HAP-1 (cell line): Measurements from ENCODE around the gene NIN.
A peak's percentile ranks its signal among the peaks of the same experiment; 100 is the strongest.

Experiments used
- DNase-seq, 2 experiments: peaks; one replicate each; pipeline ENCODE4 v3.0.0-alpha.2; 2016 to 2020; ENCODE audit warnings: low spot score in 2 of 2
- H3K27me3 ChIP-seq: fragments of 250-450 bp; sonication (Bioruptor Pico); 2 replicates; pipeline ENCODE4 v1.5.1; 2020; ENCODE audit warnings: low read depth, mild to moderate bottlenecking, moderate library complexity
- H3K36me3 ChIP-seq: fragments of 250-450 bp; sonication (Bioruptor Pico); replicated peaks from 2 replicates; pipeline ENCODE4 v1.5.1; 2020; ENCODE audit warnings: mild to moderate bottlenecking
- H3K4me1 ChIP-seq: fragments of 250-450 bp; sonication (Bioruptor Pico); 2 replicates; pipeline ENCODE4 v1.5.1; 2020; ENCODE audit warnings: mild to moderate bottlenecking
- H3K4me3 ChIP-seq: fragments of 250-450 bp; sonication (Bioruptor Pico); 2 replicates; pipeline ENCODE4 v1.5.1; 2020; ENCODE audit warnings: mild to moderate bottlenecking, moderate library complexity
- H3K9me3 ChIP-seq: fragments of 250-450 bp; sonication (Bioruptor Pico); 2 replicates; pipeline ENCODE4 v1.5.1; 2020; ENCODE audit warnings: mild to moderate bottlenecking, moderate library complexity
- in situ Hi-C: fragments of 300-500 bp; cut with MboI; formaldehyde crosslinking; loops from 3 replicates; pipeline ENCODE4 v1.14.3; 2020; ENCODE audit warnings: low sequenced_read_pairs, inconsistent platforms, mixed read lengths

The NIN gene

DNA sequence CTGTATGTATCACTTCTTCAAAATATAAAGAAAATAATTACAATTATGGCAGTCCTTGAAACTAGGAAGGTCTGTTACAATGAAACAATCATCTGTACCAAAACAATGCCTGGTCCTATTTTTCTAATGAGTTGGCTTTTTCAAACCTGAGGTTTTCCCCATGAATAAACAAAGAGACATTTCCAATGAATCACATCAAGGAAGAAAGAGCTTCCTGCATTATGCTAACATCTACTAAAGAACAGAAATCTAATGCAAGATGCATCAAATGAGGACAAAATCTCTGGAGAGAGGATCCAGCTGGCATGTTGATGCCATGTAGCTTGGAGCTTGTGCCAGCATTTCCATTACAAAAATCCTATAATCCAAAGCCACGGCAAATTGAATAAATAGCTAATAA, 29.3 kb downstream of the NIN start:
- no peaks in the 10 kb centered on the region for H3K9me3 ChIP-seq
- in situ Hi-C loops, result no loop called here
- H3K4me1 ChIP-seq, result peaks cover 9% of the 10 kb centered on the region
- no peak overlapping the region for H3K4me3 ChIP-seq
- H3K36me3 ChIP-seq, result peaks cover 3% of the 10 kb centered on the region; the same call in 1 of the 2 replicates
- no peaks in the 10 kb centered on the region for H3K27me3 ChIP-seq
- no peak for DNase-seq

DNA sequence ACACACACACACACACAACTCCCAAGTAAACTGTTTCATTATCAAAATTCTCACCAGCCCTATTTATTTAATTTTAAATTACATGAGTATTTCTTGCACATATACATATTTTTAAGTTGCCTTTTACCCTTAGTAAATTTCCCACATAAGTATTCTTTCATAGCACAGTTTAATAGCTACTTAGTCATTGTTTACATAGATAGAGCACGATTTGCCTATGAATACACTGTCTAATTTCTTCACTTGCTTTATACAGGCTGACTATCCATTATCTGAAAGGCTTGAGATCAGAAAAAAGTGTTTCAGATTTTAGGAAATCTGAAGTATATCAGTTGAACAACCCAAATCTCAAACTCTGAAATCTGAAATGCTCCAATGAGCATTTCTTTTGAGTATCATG, 30.9 kb downstream of the NIN start:
- peak in 1 of 2 experiments; percentile 64 for DNase-seq
- in situ Hi-C loops, result no loop called here
- Histone ChIP-seq H3K4me3 (no peak overlapping the region), H3K36me3 (no peaks in the 10 kb centered on the region; the same call in 1 of the 2 replicates), H3K4me1 (peaks cover 9% of the 10 kb centered on the region), H3K9me3 (no peaks in the 10 kb centered on the region), H3K27me3 (no peaks in the 10 kb centered on the region)

DNA sequence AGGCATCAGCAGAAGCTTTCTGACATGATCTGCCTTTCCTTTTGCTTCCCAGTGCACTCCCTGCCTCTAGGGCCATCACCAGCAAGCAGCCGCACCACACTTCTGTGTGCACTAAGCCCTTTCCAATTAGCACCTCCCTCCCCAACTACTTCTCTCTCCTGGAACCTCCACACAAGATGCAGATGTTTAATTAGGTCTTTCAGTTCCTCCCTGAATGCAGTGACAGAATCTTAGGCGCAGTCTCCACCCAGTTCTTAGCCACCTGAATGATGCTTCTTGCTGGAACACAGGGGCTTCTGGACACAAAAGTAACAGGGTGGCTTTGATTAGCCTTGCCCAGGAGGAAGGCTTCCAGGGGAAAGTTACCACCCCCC, 32.9 kb downstream of the NIN start:
- in situ Hi-C loops, result no loop called here
- peaks cover 9% of the 10 kb centered on the region for H3K4me1 ChIP-seq
- no peaks in the 10 kb centered on the region; the same call in 1 of the 2 replicates for H3K36me3 ChIP-seq
- H3K9me3 ChIP-seq, result no peaks in the 10 kb centered on the region
- H3K4me3 ChIP-seq, result no peak overlapping the region
- H3K27me3 ChIP-seq, result no peaks in the 10 kb centered on the region
- DNase-seq, result no peak

DNA sequence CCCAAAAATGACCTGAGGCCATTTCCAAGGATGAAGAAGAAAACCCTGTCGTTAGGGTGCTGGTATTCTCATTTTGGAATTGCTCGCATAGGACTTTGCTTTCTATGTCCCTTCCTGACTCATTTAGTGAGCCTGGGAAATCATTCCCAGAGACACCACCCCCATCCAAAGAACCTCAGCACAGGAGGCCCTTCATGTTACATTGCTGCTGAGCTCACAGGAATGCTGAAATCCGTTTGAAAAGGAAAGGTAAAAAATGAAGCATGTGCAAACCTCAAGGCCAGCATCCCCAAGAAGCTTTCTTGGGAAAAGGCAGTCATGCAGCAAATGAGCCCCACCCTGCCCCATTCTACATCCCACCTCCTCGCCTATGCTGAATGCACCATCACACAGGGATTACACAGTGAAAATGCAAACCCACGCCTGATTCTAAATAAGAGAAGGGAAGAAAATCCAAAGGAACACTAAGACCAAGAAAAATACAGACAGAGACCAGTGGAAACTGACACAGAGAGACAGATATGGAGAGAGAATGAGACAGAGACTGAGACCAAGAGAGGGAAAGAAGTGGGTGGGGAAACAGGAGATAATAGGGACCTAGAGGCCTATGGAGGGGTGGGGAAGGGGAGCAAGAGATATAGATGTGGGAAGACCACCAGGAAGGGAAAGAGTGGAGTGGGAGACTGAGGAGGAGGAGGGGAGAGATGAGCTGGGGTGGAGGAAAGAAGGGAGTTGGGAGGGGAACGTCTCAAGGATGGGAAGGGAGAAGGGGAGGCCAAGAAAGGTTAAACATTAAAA, 33.5 kb downstream of the NIN start:
- H3K36me3 ChIP-seq, result no peaks in the 10 kb centered on the region; the same call in 1 of the 2 replicates
- peaks cover 9% of the 10 kb centered on the region for H3K4me1 ChIP-seq
- in situ Hi-C loops, result no loop called here
- no peaks in the 10 kb centered on the region for H3K9me3 ChIP-seq
- no peak for DNase-seq
- H3K4me3 ChIP-seq, result no peak overlapping the region
- no peaks in the 10 kb centered on the region for H3K27me3 ChIP-seq

DNA sequence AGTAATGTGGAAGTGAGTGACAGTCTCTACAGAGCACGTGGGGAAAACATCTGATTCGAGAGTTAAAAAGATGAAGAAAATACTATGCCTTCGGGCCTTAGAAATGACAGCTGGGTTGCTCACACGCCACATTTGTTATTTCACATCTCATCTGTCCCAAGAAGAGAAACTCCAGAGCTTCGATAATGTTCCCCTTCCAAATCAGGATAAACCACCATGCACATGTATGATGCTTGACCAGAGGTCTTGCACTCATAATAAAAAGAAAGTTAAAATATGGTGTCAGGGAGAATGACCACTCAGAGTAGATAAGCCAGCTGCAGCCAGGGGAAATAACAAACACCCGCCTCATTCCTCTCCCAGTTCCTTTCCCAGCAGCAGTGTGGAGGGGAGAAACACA, 34.6 kb downstream of the NIN start:
- H3K4me3 ChIP-seq, result no peak overlapping the region
- in situ Hi-C loops, result no loop called here
- no peak for DNase-seq
- H3K9me3 ChIP-seq, result no peaks in the 10 kb centered on the region
- no peaks in the 10 kb centered on the region; the same call in 1 of the 2 replicates for H3K36me3 ChIP-seq
- H3K27me3 ChIP-seq, result no peaks in the 10 kb centered on the region
- peaks cover 9% of the 10 kb centered on the region for H3K4me1 ChIP-seq

DNA sequence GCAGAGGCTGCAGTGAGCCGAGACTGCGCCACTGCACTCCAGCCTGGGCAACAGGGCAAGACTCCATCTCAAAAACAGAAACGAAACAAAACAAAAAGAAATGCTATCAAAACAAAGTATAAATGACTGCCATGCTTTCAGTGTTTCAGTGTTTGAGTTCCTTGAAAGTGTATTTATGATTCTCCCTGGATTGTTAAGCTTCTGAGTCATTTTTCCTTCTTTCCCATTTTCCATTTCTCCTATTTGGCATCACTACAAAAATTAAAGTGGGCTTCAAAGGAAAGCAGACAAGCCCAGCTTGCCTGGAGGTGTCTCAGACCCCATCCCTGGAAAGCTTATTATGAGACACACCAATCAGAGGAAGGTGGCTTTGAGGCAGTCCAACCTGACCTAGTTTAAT, 35.1 kb downstream of the NIN start:
- no peaks in the 10 kb centered on the region; the same call in 1 of the 2 replicates for H3K36me3 ChIP-seq
- H3K27me3 ChIP-seq, result no peaks in the 10 kb centered on the region
- peaks cover 9% of the 10 kb centered on the region for H3K4me1 ChIP-seq
- no peaks in the 10 kb centered on the region for H3K9me3 ChIP-seq
- no peak overlapping the region for H3K4me3 ChIP-seq
- in situ Hi-C loops, result no loop called here
- no peak for DNase-seq

DNA sequence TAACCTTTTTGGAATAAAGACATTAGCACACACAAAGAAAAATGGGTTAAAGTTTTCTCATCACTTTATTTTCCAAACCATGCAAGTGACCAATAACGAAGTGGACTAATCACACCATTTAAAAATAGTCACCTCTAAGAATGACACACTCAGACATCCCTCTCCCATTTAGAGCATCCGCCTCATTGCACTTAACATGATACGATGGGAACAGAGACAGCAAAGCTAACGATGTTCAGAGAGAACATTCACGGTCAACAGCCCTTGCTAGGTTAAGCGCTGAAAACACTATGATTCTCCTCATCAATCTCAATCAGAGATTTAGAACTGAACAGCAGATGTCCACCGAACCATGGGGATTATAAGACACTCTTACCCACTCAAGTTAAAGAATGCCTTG, 35.8 kb downstream of the NIN start:
- DNase-seq, result no peak
- Histone ChIP-seq H3K4me1 (peaks cover 4% of the 10 kb centered on the region), H3K4me3 (no peak overlapping the region), H3K36me3 (no peaks in the 10 kb centered on the region; the same call in 1 of the 2 replicates), H3K9me3 (no peaks in the 10 kb centered on the region), H3K27me3 (no peaks in the 10 kb centered on the region)
- in situ Hi-C loops, result no loop called here

DNA sequence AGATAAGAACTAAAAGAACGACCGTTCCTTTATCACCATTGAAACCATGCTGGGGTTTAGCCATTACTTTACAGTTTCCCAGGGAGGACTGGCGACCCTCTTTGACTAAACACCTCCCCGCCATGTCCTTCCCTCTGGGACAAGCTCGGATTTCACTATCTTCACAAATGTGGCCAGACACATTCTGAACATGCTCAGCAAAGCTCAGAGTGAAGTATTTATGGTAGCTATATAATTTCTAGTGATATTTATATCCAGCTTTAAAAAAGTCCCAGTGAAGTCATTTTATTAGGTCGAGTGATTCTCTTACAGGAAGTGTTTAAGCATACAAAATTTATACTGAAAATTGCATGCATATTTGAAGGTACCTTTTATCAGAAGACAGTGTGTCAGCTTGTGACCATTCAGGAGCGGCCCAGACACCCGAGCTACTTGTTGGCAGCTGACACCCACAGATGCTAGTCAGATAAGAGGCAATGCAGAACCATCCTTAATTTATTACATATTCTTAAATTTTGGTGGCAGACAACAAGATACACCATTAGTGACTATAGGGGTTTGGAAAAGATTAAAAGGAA, 36.8 kb downstream of the NIN start:
- DNase-seq, result no peak
- H3K4me1 ChIP-seq, result no peaks in the 10 kb centered on the region
- in situ Hi-C loops, result no loop called here
- no peaks in the 10 kb centered on the region for H3K9me3 ChIP-seq
- H3K27me3 ChIP-seq, result no peaks in the 10 kb centered on the region
- no peak overlapping the region for H3K4me3 ChIP-seq
- H3K36me3 ChIP-seq, result no peaks in the 10 kb centered on the region; the same call in 1 of the 2 replicates

DNA sequence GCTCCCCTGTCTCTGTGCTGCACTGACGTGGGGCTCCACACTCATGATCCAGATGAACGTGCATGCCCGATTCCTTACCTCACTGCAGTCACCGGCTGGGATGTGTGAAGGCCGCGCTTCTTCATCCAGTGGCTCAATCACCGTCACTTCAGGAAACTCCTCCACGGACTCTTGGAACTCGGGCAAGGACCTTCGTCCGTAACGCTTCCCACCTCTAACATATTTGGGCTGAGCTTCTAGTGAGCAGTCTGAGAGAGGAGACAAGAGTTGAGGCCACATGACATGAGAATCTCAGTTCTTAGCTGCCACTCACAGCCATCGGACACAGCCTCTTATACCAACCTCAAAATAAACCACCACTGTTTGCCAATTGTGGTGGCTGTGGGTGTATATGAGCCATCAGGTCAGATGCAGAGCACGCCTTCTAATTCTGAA, 38.3 kb downstream of the NIN start:
- in situ Hi-C loops, result no loop called here
- Histone ChIP-seq H3K4me1 (no peaks in the 10 kb centered on the region), H3K36me3 (no peaks in the 10 kb centered on the region), H3K4me3 (no peak overlapping the region), H3K9me3 (no peaks in the 10 kb centered on the region), H3K27me3 (no peaks in the 10 kb centered on the region)
- DNase-seq, result no peak

DNA sequence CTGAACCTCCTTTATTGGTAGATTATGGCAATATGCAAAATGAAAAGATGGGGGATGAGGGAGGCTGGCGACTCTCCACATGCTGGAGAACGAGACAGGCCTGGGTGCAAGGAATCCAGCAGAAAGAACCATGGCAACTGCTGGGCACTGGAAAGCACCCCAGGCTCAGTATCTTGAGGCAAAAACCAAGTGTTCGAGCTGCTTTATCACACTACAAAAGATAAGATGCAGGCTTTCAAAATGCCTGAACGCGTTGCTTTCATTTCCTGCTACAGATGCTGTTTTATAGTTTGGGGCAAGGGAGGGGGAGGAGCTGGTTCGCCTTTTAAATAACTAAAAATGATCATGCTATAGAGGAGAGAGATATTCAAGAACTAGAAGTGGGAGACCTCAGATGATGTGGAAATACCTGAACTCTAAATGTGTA, 38.9 kb downstream of the NIN start:
- DNase-seq, result no peak
- Histone ChIP-seq H3K4me3 (no peak overlapping the region), H3K36me3 (no peaks in the 10 kb centered on the region), H3K9me3 (no peaks in the 10 kb centered on the region), H3K27me3 (no peaks in the 10 kb centered on the region), H3K4me1 (peaks cover 6% of the 10 kb centered on the region)
- in situ Hi-C loops, result no loop called here

DNA sequence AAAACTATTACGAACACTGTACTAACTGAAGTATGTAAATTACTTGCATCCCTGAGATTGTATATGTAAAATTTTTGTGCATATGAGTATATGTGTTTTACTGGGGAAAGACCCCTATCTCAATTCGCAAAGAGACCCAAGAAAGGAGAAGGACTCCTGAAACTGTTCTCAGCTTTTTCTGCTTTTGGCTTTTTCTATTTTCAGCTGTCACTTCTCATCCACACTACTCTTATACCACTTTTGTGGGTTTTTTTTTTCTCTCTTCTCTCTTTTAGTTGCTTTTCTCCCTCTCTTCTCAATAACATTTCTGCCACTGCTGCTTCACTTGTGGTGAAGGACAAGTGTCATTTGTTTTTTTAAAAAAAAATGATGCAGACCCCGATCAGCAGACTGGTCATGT, 39.8 kb downstream of the NIN start:
- DNase-seq, result no peak
- Histone ChIP-seq H3K4me1 (peaks cover 13% of the 10 kb centered on the region), H3K9me3 (no peaks in the 10 kb centered on the region), H3K36me3 (no peaks in the 10 kb centered on the region), H3K27me3 (no peaks in the 10 kb centered on the region), H3K4me3 (no peak overlapping the region)
- in situ Hi-C loops, result no loop called here

DNA sequence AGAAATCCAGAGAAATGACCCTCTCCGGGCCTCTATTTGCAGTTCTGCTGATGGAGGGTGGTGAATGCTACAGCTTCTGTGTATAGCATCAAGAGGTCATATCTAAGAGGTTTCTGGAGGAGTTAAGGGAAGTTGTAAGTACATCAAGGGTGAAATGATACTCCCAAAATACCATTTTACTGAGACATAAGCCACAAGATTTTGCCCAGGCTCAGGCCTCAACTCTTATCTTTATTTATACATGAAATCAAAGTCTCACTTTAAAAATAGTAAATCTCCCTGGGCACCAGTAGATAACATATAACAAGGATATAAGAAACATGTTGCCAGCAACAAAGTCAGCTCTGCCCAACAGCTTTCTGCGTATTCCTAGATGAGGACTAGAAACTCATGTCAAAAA, 40.4 kb downstream of the NIN start:
- peaks cover 13% of the 10 kb centered on the region for H3K4me1 ChIP-seq
- H3K9me3 ChIP-seq, result no peaks in the 10 kb centered on the region
- DNase-seq, result no peak
- no peaks in the 10 kb centered on the region for H3K27me3 ChIP-seq
- no peak overlapping the region for H3K4me3 ChIP-seq
- in situ Hi-C loops, result no loop called here
- H3K36me3 ChIP-seq, result no peaks in the 10 kb centered on the region

DNA sequence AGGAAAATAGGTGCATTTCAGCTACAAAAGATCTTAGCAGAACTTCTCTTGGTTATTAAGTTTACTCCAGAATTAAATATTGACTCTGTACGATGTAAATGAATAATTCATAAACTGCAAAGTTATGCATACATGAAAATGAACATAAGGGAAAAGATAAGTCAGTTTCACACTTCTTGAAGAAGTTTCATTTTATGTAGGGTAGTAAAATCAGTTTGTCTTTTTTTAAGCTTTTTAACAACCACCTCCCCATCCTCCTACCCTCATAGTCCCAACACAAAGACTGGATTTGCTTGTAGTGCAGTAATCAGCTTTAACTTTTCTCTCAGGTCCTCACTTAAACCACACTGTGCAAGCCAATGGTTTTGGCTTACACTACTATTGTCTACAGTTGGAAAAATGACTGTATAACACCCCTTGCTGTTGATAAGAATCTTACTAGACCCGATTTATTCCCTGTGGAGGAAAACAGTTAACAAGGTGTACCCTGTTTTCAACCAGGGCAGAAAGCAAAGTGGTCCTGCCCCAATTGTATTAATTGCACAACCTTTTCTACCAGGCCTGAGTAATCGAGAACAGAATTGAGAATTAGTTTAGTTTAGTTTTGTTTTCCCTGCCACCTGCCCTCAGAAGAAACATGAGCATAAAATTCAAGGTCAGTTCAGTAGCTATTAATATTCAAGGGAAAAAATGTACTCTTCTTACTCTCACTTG, 44.1 kb downstream of the NIN start:
- in situ Hi-C loops, result no loop called here
- H3K4me1 ChIP-seq, result peaks cover 13% of the 10 kb centered on the region
- H3K36me3 ChIP-seq, result no peaks in the 10 kb centered on the region
- H3K27me3 ChIP-seq, result no peaks in the 10 kb centered on the region
- no peak for DNase-seq
- H3K4me3 ChIP-seq, result no peak overlapping the region
- no peaks in the 10 kb centered on the region for H3K9me3 ChIP-seq

DNA sequence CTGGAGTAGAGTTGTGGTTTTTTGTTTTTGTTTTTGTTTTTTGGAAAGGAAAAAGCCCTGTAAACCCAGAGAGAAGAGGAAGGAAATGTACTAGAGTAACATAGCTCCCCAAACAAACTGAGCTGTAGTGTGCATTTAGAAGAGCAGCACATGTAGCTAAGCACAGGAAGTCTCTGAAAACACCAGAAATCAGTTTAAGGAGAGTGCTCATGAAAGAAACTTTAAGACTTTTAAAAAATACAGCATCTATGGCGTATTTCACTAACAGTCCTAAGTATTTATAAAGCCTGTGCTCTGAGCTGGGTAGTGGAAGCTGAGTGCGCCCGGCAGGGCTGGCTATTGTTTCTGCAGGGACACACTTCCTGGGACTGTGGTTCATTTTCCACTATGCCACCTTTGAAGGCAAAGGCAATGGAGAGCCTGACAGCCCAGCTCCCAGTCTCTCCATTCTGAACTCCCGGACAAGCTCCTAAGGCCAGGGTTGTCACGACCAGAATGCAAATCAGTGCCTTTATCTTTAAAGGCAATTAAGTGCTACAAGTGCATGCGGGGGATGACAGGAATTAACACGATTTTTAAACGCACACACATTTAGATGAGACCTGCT, 45.4 kb downstream of the NIN start:
- Histone ChIP-seq H3K4me3 (no peak overlapping the region), H3K27me3 (no peaks in the 10 kb centered on the region), H3K9me3 (no peaks in the 10 kb centered on the region), H3K36me3 (no peaks in the 10 kb centered on the region), H3K4me1 (peaks cover 13% of the 10 kb centered on the region)
- DNase-seq, result no peak
- in situ Hi-C loops, result no loop called here
